ENCODE data around the gene TARS2.

TARS2 gene

GRCh38 chr1:150555198-150555970 is 68.2 kb downstream of the TARS2 start:
- DNase-seq (ENCODE audit: low read depth in 1 of 2, low spot score in 1 of 2), result no peak

GRCh38 chr1:150555971-150556865 is 69.0 kb downstream of the TARS2 start:
- DNase-seq (ENCODE audit: low read depth in 1 of 2, low spot score in 1 of 2), result no peak

DNA sequence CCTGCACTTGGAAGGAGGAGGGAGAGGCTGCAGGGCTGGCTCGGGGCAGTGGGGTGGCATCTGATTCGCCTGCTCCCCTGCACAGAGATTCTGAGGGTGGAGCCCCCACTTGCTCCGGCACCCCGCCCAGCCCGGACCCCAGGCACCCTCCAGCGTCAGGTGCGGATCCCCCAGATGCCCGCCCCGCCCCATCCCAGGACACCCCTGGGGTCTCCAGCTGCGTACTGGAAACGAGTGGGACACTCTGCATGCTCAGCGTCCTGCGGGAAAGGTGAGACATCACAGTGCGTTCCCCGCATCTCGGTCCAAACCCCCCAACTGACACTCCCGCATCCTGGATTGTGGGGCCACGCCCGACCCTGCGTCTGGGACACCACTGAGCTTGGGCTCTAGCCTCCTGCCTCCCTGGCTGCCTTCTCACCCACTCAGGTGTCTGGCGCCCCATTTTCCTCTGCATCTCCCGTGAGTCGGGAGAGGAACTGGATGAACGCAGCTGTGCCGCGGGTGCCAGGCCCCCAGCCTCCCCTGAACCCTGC is 69.9 kb downstream of the TARS2 start:
- no peak for DNase-seq (ENCODE audit: low read depth in 1 of 2, low spot score in 1 of 2)

All from activated CD4-positive, alpha-beta T cell treated with anti-CD3 and anti-CD28 coated beads, Interleukin-2, amount 50 U/mL, for 24 hours (primary cell).